Measurements from ENCODE around the gene FOXP1.

FOXP1 gene

GRCh38 chr3:71376503-71376902 lies 207.0 kb downstream of the FOXP1 start:
- no peaks in the 10 kb centered on the region for H3K4me1 ChIP-seq
- TF ChIP-seq CTCF (IDR thresholded peaks at IDR 0.05; ENCODE audit: low read depth, low read length), result no peak
- DNase-seq, result no peak
- H3K4me3 ChIP-seq (ENCODE audit: low read depth, low read length), result no peak overlapping the region
- H3K27me3 ChIP-seq, result no peaks in the 10 kb centered on the region
- H3K9me3 ChIP-seq, result no peaks in the 10 kb centered on the region
- H3K36me3 ChIP-seq, result no peaks in the 10 kb centered on the region

GRCh38 chr3:71374582-71374981 lies 208.9 kb downstream of the FOXP1 start:
- no peaks in the 10 kb centered on the region for H3K27me3 ChIP-seq
- no peaks in the 10 kb centered on the region for H3K4me1 ChIP-seq
- H3K9me3 ChIP-seq, result no peaks in the 10 kb centered on the region
- no peaks in the 10 kb centered on the region for H3K36me3 ChIP-seq
- TF ChIP-seq CTCF (IDR thresholded peaks at IDR 0.05; ENCODE audit: low read depth, low read length), result no peak
- DNase-seq, result no peak
- H3K4me3 ChIP-seq (ENCODE audit: low read depth, low read length), result no peak overlapping the region

GRCh38 chr3:71372911-71373637 lies 210.5 kb downstream of the FOXP1 start:
- H3K4me3 ChIP-seq (ENCODE audit: low read depth, low read length), result no peak overlapping the region
- H3K27me3 ChIP-seq, result no peaks in the 10 kb centered on the region
- TF ChIP-seq CTCF (IDR thresholded peaks at IDR 0.05; ENCODE audit: low read depth, low read length), result no peak
- H3K9me3 ChIP-seq, result no peaks in the 10 kb centered on the region
- no peak for DNase-seq
- no peaks in the 10 kb centered on the region for H3K4me1 ChIP-seq
- no peaks in the 10 kb centered on the region for H3K36me3 ChIP-seq

- no peaks in the 10 kb centered on the region for H3K9me3 ChIP-seq
- H3K36me3 ChIP-seq, result no peaks in the 10 kb centered on the region
- no peak for DNase-seq
- no peak overlapping the region for H3K4me3 ChIP-seq (ENCODE audit: low read depth, low read length)
- H3K4me1 ChIP-seq, result no peaks in the 10 kb centered on the region
- no peaks in the 10 kb centered on the region for H3K27me3 ChIP-seq
- TF ChIP-seq CTCF (IDR thresholded peaks at IDR 0.05; ENCODE audit: low read depth, low read length), result no peak
Measured at GRCh38 chr3:71372241-71372768, 211.2 kb downstream of the FOXP1 start.

GRCh38 chr3:71371282-71371681 lies 212.2 kb downstream of the FOXP1 start:
- Histone ChIP-seq H3K4me3 (ENCODE audit: low read depth, low read length) (no peak overlapping the region), H3K27me3 (no peaks in the 10 kb centered on the region), H3K4me1 (no peaks in the 10 kb centered on the region), H3K9me3 (no peaks in the 10 kb centered on the region), H3K36me3 (no peaks in the 10 kb centered on the region)
- no peak for TF ChIP-seq CTCF (IDR thresholded peaks at IDR 0.05; ENCODE audit: low read depth, low read length)
- DNase-seq, result no peak

GRCh38 chr3:71370467-71370866 lies 213.1 kb downstream of the FOXP1 start:
- Histone ChIP-seq H3K27me3 (no peaks in the 10 kb centered on the region), H3K4me1 (no peaks in the 10 kb centered on the region), H3K9me3 (no peaks in the 10 kb centered on the region), H3K36me3 (no peaks in the 10 kb centered on the region), H3K4me3 (ENCODE audit: low read depth, low read length) (no peak overlapping the region)
- TF ChIP-seq CTCF (IDR thresholded peaks at IDR 0.05; ENCODE audit: low read depth, low read length), result no peak
- DNase-seq, result no peak

Data from BE2C (cell line).